GM20000 (cell line): ENCODE measurements around the gene ZNF878.

Experiments
- DNase-seq: peaks from one replicate; pipeline ENCODE4 v3.0.0; 2012; ENCODE audit warnings: low spot score
- CTCF ChIP-seq: IDR thresholded peaks from 2 replicates; pipeline ENCODE4 v1.5.1; 2012; ENCODE audit warnings: mild to moderate bottlenecking, control low read depth; ENCODE audit errors: extremely low read depth, missing control alignments

Gene ZNF878

GRCh38 chr19:12052497-12053169, at the start of gene ZNF878:
Gene ZNF878 (minus strand): TSS chr19:12052961. CDS start chr19:12052801, 160 bp downstream.
- DNase-seq = peak; percentile 89

GRCh38 chr19:12098040-12098439, 45.3 kb upstream of the ZNF878 start:
- no peak for TF ChIP-seq CTCF
- DNase-seq = no peak

More at GRCh38 chr19:12052497-12053169, at the start of gene ZNF878:
- TF ChIP-seq CTCF = no peak

GRCh38 chr19:12095111-12095790, 42.5 kb upstream of the ZNF878 start:
- no peak for DNase-seq
- TF ChIP-seq CTCF = no peak

- TF ChIP-seq CTCF = no peak
- peak; percentile 70 for DNase-seq
Measured at GRCh38 chr19:12093777-12094176, 41.0 kb upstream of the ZNF878 start.

GRCh38 chr19:12092956-12093355, 40.2 kb upstream of the ZNF878 start:
- no peak for TF ChIP-seq CTCF

GRCh38 chr19:12092065-12092867, 39.5 kb upstream of the ZNF878 start:
- DNase-seq = peak; percentile 88
- no peak for TF ChIP-seq CTCF

More at GRCh38 chr19:12092956-12093355, 40.2 kb upstream of the ZNF878 start:
- DNase-seq = no peak

- peak; percentile 48 for TF ChIP-seq CTCF
- peak; percentile 72 for DNase-seq
Measured at GRCh38 chr19:12090807-12091206, 38.0 kb upstream of the ZNF878 start.
